VCaP (cell line): ENCODE measurements around the gene CCDC81.

Source experiments
- H3K27ac ChIP-seq: fragments of 450-650 bp; 2 replicates; pipeline ENCODE4 v1.5.1; 2017
- CTCF ChIP-seq: fragments of 450-650 bp; conservative IDR thresholded peaks from 2 replicates; pipeline ENCODE4 v1.5.1; 2017; ENCODE audit warnings: mild to moderate bottlenecking, moderate library complexity

CCDC81 gene

GRCh38 chr11:86468169-86468568 is 93.5 kb downstream of the CCDC81 start:
- no peak overlapping the region for H3K27ac ChIP-seq
- TF ChIP-seq CTCF = no peak

- H3K27ac ChIP-seq = no peak overlapping the region
- TF ChIP-seq CTCF = no peak
These were observed 95.1 kb downstream of the CCDC81 start for GRCh38 chr11:86469491-86470388.
